Astrocyte (in vitro differentiated cells and primary cell): ENCODE data around the gene TLL1. TPM values are rescaled to one million over a fixed set of nuclear protein-coding genes. Genes with fewer than 3 reads are reported as not detected.

Experiments
- DNase-seq: peaks from one replicate; pipeline ENCODE4 v3.0.0-alpha.2; 2010; ENCODE audit warnings: low read depth
- FAIRE-seq: peaks from 2 replicates; lab custom pipeline; 2011; peaks lifted over from hg19 to GRCh38; lab: Jason Lieb, UNC
- H2AFZ ChIP-seq: 2 replicates; pipeline ENCODE4 v1.6.0; 2012; ENCODE audit warnings: low read depth, low read length, inconsistent platforms
- H3K27ac ChIP-seq: 2 replicates; pipeline ENCODE4 v1.5.1; 2011; ENCODE audit warnings: low read depth, low read length, inconsistent platforms
- H3K27me3 ChIP-seq: 2 replicates; pipeline ENCODE4 v1.6.0; 2011; ENCODE audit warnings: low read length, inconsistent platforms; ENCODE audit not compliant: insufficient read depth
- H3K36me3 ChIP-seq: 2 replicates; pipeline ENCODE4 v1.5.1; 2011; ENCODE audit warnings: low read length, inconsistent platforms; ENCODE audit not compliant: insufficient read depth
- H3K4me1 ChIP-seq: 2 replicates; pipeline ENCODE4 v1.5.1; 2011; ENCODE audit warnings: low read length, inconsistent platforms; ENCODE audit not compliant: insufficient read depth
- H3K4me2 ChIP-seq: 2 replicates; pipeline ENCODE4 v1.6.0; 2012; ENCODE audit warnings: low read length, inconsistent platforms
- H3K4me3 ChIP-seq: 2 replicates; pipeline ENCODE4 v1.5.1; 2011; ENCODE audit warnings: low read depth, mild to moderate bottlenecking, low read length, inconsistent platforms; ENCODE audit not compliant: insufficient read depth
- H3K79me2 ChIP-seq: 2 replicates; pipeline ENCODE4 v1.6.0; 2012; ENCODE audit warnings: mild to moderate bottlenecking, low read length, inconsistent platforms; ENCODE audit not compliant: insufficient read depth
- H3K9ac ChIP-seq: 2 replicates; pipeline ENCODE4 v1.6.0; 2012; ENCODE audit warnings: mild to moderate bottlenecking, low read length, inconsistent platforms
- H3K9me3 ChIP-seq: 2 replicates; pipeline ENCODE4 v1.5.1; 2012; ENCODE audit warnings: low read depth, mild to moderate bottlenecking, low read length, inconsistent platforms; ENCODE audit not compliant: insufficient read depth
- H4K20me1 ChIP-seq: 2 replicates; pipeline ENCODE4 v1.6.0; 2012; ENCODE audit warnings: low read length, inconsistent platforms; ENCODE audit not compliant: insufficient read depth
- H3K27ac Mint-ChIP-seq: one replicate; pipeline ENCODE4 v1.8.0; 2021; ENCODE audit warnings: mild to moderate bottlenecking, mixed read lengths; ENCODE audit not compliant: unreplicated experiment
- H3K27me3 Mint-ChIP-seq: one replicate; pipeline ENCODE4 v1.8.0; 2021; ENCODE audit warnings: low read depth, mixed read lengths; ENCODE audit not compliant: unreplicated experiment
- H3K36me3 Mint-ChIP-seq: one replicate; pipeline ENCODE4 v1.8.0; 2021; ENCODE audit warnings: low read depth, mixed read lengths; ENCODE audit not compliant: unreplicated experiment
- H3K4me1 Mint-ChIP-seq: one replicate; pipeline ENCODE4 v1.8.0; 2021; ENCODE audit warnings: low read depth, mixed read lengths; ENCODE audit not compliant: unreplicated experiment
- H3K4me3 Mint-ChIP-seq: one replicate; pipeline ENCODE4 v1.8.0; 2021; ENCODE audit warnings: mild to moderate bottlenecking, moderate library complexity, mixed read lengths; ENCODE audit not compliant: unreplicated experiment
- H3K9me3 Mint-ChIP-seq: one replicate; pipeline ENCODE4 v1.8.0; 2021; ENCODE audit warnings: mild to moderate bottlenecking, mixed read lengths; ENCODE audit not compliant: unreplicated experiment
- CTCF ChIP-seq: IDR thresholded peaks from 2 replicates; pipeline ENCODE4 v1.5.1; 2011; ENCODE audit warnings: low read depth, mild to moderate bottlenecking, inconsistent platforms, low read length, moderate library complexity; ENCODE audit not compliant: insufficient read depth
- EZH2 ChIP-seq: IDR thresholded peaks from 2 replicates; pipeline ENCODE4 v1.6.1; 2012; ENCODE audit warnings: mild to moderate bottlenecking, low read length, inconsistent platforms; ENCODE audit not compliant: insufficient read depth
- total RNA-seq: library from RNA; stranded (reverse); gene quantifications from 2 replicates; pipeline ENCODE4 v1.2.1, GENCODE V29; 2021

TLL1 gene
- total RNA-seq, 1 donor from 2014 or later: 2.7 TPM

- H3K9me3 ChIP-seq: no peaks in the 10 kb centered on the region
- no peak for FAIRE-seq
- no peaks in the 10 kb centered on the region for H3K79me2 ChIP-seq
- no peak overlapping the region for H3K4me3 ChIP-seq
- H3K4me2 ChIP-seq: no peak overlapping the region
- no peaks in the 10 kb centered on the region for H4K20me1 ChIP-seq
- no peak overlapping the region for H3K4me3 Mint-ChIP-seq
- no peak overlapping the region for H3K27ac ChIP-seq
- peaks cover 4% of the 10 kb centered on the region for H3K4me1 Mint-ChIP-seq
- H3K36me3 Mint-ChIP-seq: no peaks in the 10 kb centered on the region
- H3K9ac ChIP-seq: no peak overlapping the region
- H3K4me1 ChIP-seq: peaks cover 23% of the 10 kb centered on the region
- H3K27me3 ChIP-seq: peaks cover 16% of the 10 kb centered on the region
- H3K27ac Mint-ChIP-seq: no peak overlapping the region
- H3K27me3 Mint-ChIP-seq: peaks cover 33% of the 10 kb centered on the region
- H3K36me3 ChIP-seq: no peaks in the 10 kb centered on the region
- no peak overlapping the region for H2AFZ ChIP-seq
- DNase-seq: no peak
- H3K9me3 Mint-ChIP-seq: no peaks in the 10 kb centered on the region
- TF ChIP-seq EZH2 (no peak), CTCF (no peak)
Measured at GRCh38 chr4:165877286-165877685, 4.2 kb downstream of the TLL1 start.

GRCh38 chr4:165879641-165880040 is 6.6 kb downstream of the TLL1 start:
- H2AFZ ChIP-seq: no peak overlapping the region
- DNase-seq: no peak
- no peaks in the 10 kb centered on the region for H3K4me1 Mint-ChIP-seq
- no peak overlapping the region for H3K4me3 ChIP-seq
- H3K9ac ChIP-seq: no peak overlapping the region
- FAIRE-seq: no peak
- H3K4me1 ChIP-seq: peaks cover 4% of the 10 kb centered on the region
- H3K36me3 Mint-ChIP-seq: no peaks in the 10 kb centered on the region
- H3K27ac Mint-ChIP-seq: no peak overlapping the region
- H4K20me1 ChIP-seq: no peaks in the 10 kb centered on the region
- no peak for TF ChIP-seq EZH2
- TF ChIP-seq CTCF: no peak
- H3K4me2 ChIP-seq: no peak overlapping the region
- no peaks in the 10 kb centered on the region for H3K36me3 ChIP-seq
- peaks cover 19% of the 10 kb centered on the region for H3K27me3 Mint-ChIP-seq
- H3K4me3 Mint-ChIP-seq: no peak overlapping the region
- H3K27ac ChIP-seq: no peak overlapping the region
- H3K27me3 ChIP-seq: peaks cover 9% of the 10 kb centered on the region
- H3K9me3 Mint-ChIP-seq: no peaks in the 10 kb centered on the region
- H3K79me2 ChIP-seq: no peaks in the 10 kb centered on the region
- H3K9me3 ChIP-seq: no peaks in the 10 kb centered on the region

GRCh38 chr4:165894159-165894558 is 21.1 kb downstream of the TLL1 start:
- no peaks in the 10 kb centered on the region for H3K4me1 ChIP-seq
- H3K9ac ChIP-seq: no peak overlapping the region
- no peak for TF ChIP-seq EZH2
- no peak for TF ChIP-seq CTCF
- H3K36me3 Mint-ChIP-seq: no peaks in the 10 kb centered on the region
- FAIRE-seq (no peak), DNase-seq (no peak)
- H3K27me3 ChIP-seq: no peaks in the 10 kb centered on the region
- peaks cover 17% of the 10 kb centered on the region for H3K9me3 Mint-ChIP-seq
- no peaks in the 10 kb centered on the region for H3K36me3 ChIP-seq
- no peak overlapping the region for H3K27ac ChIP-seq
- H3K79me2 ChIP-seq: no peaks in the 10 kb centered on the region
- no peak overlapping the region for H3K4me2 ChIP-seq
- no peaks in the 10 kb centered on the region for H4K20me1 ChIP-seq
- no peaks in the 10 kb centered on the region for H3K27me3 Mint-ChIP-seq
- no peak overlapping the region for H3K27ac Mint-ChIP-seq
- H3K4me1 Mint-ChIP-seq: no peaks in the 10 kb centered on the region
- H3K9me3 ChIP-seq: no peaks in the 10 kb centered on the region
- H3K4me3 Mint-ChIP-seq: no peak overlapping the region
- H2AFZ ChIP-seq: no peak overlapping the region
- no peak overlapping the region for H3K4me3 ChIP-seq
